ENCODE data around the gene GLIPR1L2. TPM values are rescaled to one million over a fixed set of nuclear protein-coding genes. Genes with fewer than 3 reads are reported as not detected.
"Not testable (repeated sequence)": the region's sequence is repeated elsewhere in the genome, so short reads cannot be mapped to it uniquely, and the experiment has no call there.

GLIPR1L2 gene
- total and polyA plus RNA-seq, 3 donors from 2014 or later = 6.3 to 35.9 (median 17.9) TPM

DNA sequence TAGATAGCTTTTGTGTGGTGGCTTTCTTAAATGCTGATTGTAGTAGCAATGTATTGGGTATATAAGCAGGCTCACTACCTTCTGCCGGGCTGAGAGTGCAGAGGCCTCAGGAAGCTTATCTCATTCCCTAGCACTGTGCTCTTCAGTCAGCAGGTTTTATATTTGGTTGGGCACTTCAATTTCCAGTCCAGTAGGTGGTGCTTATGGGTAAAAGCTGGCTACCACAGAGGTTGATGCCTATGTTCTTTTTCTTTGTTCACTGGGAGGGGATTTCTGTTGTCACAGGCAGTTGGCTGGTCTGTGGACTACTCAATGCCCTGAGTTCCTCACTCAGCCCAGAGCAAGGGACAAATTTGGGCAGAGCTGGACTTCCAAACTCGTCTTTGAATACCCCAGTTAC is 46.7 kb downstream of the GLIPR1L2 start:
- no peak overlapping the region for H3K4me3 ChIP-seq
- no peaks in the 10 kb centered on the region for H3K9me3 ChIP-seq
- no peaks in the 10 kb centered on the region for H3K36me3 ChIP-seq (ENCODE audit: low read depth, missing control alignments)
- 84 to 91% methylated on average over 2 of the region's 2 CpGs for WGBS, 2 donors
- no peak for DNase-seq
- no peaks in the 10 kb centered on the region for H3K27me3 ChIP-seq
- H3K4me1 ChIP-seq = no peaks in the 10 kb centered on the region
- H3K27ac ChIP-seq = no peak overlapping the region
- no peak for TF ChIP-seq POLR2A (IDR thresholded peaks at IDR 0.05)
- TF ChIP-seq, protein P1, sequence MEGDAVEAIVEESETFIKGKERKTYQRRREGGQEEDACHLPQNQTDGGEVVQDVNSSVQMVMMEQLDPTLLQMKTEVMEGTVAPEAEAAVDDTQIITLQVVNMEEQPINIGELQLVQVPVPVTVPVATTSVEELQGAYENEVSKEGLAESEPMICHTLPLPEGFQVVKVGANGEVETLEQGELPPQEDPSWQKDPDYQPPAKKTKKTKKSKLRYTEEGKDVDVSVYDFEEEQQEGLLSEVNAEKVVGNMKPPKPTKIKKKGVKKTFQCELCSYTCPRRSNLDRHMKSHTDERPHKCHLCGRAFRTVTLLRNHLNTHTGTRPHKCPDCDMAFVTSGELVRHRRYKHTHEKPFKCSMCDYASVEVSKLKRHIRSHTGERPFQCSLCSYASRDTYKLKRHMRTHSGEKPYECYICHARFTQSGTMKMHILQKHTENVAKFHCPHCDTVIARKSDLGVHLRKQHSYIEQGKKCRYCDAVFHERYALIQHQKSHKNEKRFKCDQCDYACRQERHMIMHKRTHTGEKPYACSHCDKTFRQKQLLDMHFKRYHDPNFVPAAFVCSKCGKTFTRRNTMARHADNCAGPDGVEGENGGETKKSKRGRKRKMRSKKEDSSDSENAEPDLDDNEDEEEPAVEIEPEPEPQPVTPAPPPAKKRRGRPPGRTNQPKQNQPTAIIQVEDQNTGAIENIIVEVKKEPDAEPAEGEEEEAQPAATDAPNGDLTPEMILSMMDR (IDR thresholded peaks at IDR 0.05) = no peak
- intact Hi-C loops (cut with DNase I; ENCODE audit: low total_unique reads) = no loop called here

DNA sequence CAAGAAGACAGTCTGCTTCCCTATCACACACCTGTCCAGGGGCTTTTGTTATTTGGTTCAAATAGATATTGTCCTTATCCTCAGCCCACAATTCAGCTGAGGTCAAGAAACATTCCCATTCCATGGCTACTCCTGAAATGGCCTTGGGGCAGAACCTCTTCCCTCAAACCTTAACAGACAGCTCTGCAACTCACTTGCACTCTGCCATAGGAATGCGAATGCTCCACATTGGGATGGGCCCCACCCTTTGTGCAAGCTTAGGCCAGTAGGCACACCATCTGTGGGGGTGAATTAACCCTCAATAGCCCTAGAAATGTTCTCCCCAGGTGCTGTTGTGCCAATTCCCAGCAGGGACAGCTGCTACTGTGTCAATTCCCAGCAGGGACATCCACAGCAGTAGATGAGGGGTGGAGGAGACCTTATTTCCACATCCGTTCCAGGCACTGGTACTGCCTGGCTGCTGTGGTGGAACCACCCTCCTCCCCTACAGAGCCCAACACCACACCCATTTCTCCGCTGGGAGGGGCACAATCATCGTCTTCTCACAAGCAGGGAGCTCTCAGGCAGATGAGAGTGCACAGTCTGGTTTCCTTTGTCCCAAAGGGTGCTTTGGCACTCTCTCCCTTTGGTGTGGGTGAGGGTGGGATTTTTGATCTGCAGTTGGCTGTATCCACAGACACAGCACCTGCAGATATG is 47.3 kb downstream of the GLIPR1L2 start:
- Histone ChIP-seq H3K4me3 (no peak overlapping the region), H3K27ac (no peak overlapping the region), H3K36me3 (ENCODE audit: low read depth, missing control alignments) (no peaks in the 10 kb centered on the region), H3K27me3 (no peaks in the 10 kb centered on the region), H3K9me3 (no peaks in the 10 kb centered on the region), H3K4me1 (no peaks in the 10 kb centered on the region)
- no peak for TF ChIP-seq POLR2A (IDR thresholded peaks at IDR 0.05)
- TF ChIP-seq, protein P1 (IDR thresholded peaks at IDR 0.05) = no peak
- intact Hi-C loops (cut with DNase I; ENCODE audit: low total_unique reads) = no loop called here
- DNase-seq = no peak
- WGBS, 2 donors = 71 to 87% methylated on average over 3 to 4 of the region's 4 CpGs

DNA sequence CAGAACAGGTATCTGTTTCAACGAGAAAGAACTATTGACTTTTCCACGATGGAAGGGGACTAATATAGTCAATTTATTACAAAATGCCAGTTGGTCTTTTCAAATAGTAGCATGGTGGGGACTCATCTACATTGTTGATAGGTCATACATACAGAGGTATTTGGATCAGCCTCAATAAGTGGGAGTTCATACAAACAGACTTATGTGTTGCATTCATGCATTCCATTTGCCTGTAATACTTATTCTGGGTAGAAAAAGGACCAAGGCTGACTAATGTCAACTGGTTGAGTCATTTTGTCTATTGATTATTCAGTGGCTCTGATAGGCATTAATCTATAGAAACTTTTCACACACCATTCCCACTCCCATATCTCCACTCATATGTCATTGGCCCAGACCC is 48.2 kb downstream of the GLIPR1L2 start:
- H3K27me3 ChIP-seq = no peaks in the 10 kb centered on the region
- H3K4me3 ChIP-seq = no peak overlapping the region
- TF ChIP-seq POLR2A (IDR thresholded peaks at IDR 0.05) = no peak
- TF ChIP-seq, protein P1 (IDR thresholded peaks at IDR 0.05) = no peak
- DNase-seq = no peak
- H3K4me1 ChIP-seq = no peaks in the 10 kb centered on the region
- intact Hi-C loops (cut with DNase I; ENCODE audit: low total_unique reads) = no loop called here
- H3K36me3 ChIP-seq (ENCODE audit: low read depth, missing control alignments) = no peaks in the 10 kb centered on the region
- 85 to 90% methylated on average over 2 of the region's 2 CpGs for WGBS, 2 donors
- H3K9me3 ChIP-seq = no peaks in the 10 kb centered on the region
- no peak overlapping the region for H3K27ac ChIP-seq

DNA sequence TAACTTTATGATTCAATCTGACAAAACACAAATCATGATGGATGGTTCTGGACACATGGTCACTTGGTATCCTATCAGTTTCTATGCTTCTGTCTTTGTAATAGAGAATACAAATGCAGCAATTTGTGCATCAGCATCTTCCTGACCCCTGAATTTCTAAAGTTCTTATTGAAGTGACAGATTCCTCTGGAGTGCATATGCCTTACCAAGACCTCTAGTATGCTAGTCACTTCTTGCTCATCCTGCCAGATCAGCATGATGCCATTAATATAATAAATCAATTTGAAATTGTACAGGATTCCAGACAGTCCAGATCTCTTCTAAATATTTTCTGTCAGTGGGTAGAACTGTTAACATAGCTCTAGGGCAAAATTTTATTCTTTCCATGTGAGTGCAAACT is 49.0 kb downstream of the GLIPR1L2 start:
- Histone ChIP-seq H3K27me3 (no peaks in the 10 kb centered on the region), H3K9me3 (no peaks in the 10 kb centered on the region), H3K36me3 (ENCODE audit: low read depth, missing control alignments) (no peaks in the 10 kb centered on the region), H3K27ac (no peak overlapping the region), H3K4me1 (no peaks in the 10 kb centered on the region), H3K4me3 (no peak overlapping the region)
- TF ChIP-seq POLR2A (IDR thresholded peaks at IDR 0.05) = no peak
- TF ChIP-seq, protein P1 (IDR thresholded peaks at IDR 0.05) = no peak
- intact Hi-C loops (cut with DNase I; ENCODE audit: low total_unique reads) = no loop called here
- no peak for DNase-seq

DNA sequence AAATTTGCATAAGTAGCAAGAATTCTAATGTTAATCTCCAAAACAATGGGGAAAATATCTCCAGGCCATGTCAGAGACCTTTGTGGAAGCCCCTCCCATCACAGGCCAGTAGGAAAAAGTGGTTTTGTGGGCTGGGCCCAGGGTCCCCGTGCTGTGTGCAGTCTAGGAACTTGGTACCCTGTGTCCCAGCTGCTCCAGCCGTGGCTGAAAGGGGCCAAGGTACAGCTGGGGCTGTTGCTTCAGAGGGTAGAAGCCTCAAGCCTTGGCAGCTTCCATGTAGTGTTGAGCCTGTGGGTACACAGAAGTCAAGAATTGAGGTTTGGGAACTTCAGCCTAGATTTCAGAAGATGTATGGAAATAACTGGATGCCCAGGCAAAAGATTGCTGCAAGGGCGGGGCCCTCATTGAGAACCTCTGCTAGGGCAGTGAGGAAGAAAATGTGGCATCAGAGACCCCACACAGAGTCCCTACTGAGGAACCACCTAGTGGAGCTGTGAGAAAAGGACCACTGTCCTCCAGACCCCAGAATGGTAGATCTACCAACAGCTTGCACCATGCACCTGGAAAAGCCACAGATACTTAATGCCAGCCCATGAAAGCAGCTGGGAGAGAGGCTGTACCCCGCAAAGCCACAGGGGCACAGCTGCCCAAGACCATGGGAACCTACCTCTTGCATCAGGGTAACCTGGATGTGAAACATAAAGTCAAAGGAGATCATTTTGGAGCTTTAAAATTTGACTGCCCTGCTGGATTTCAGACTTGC is 51.0 kb downstream of the GLIPR1L2 start:
- H3K4me3 ChIP-seq; intact Hi-C loops (cut with DNase I; ENCODE audit: low total_unique reads); H3K36me3 ChIP-seq (ENCODE audit: low read depth, missing control alignments); DNase-seq; H3K27ac ChIP-seq; H3K27me3 ChIP-seq; H3K9me3 ChIP-seq; H3K4me1 ChIP-seq: not testable (repeated sequence)
- 83 to 88% methylated on average over 4 of the region's 4 CpGs for WGBS, 2 donors

DNA sequence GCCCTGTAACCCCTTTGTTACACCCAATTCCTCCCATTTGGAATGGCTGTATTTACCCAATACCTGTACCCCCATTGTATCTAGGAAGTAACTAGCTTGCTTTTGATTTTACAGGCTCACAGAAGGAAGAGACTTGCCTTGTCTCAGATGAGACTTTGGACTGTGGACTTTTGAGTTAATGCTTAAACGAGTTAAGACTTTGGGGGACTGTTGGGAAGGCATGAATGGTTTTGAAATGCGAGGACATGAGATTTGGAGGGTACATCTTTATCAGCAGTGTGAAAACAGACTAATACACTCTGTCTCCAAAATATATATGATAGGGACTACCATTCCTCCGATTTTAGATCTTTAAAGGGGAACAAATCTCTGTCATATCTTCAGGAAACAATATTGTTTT is 51.6 kb downstream of the GLIPR1L2 start:
- H3K27ac ChIP-seq; H3K36me3 ChIP-seq (ENCODE audit: low read depth, missing control alignments); DNase-seq; H3K4me3 ChIP-seq; intact Hi-C loops (cut with DNase I; ENCODE audit: low total_unique reads); H3K27me3 ChIP-seq; H3K9me3 ChIP-seq; H3K4me1 ChIP-seq: not testable (repeated sequence)
- WGBS, 2 donors = 28 to 41% methylated on average over 3 of the region's 3 CpGs
